HG03064 (cell line): ENCODE results near the gene SAV1.

ENCODE experiments used
- ATAC-seq: cut with Tn5 transposase; IDR thresholded peaks from one replicate; pipeline ENCODE4 v1.9.1; 2021; ENCODE audit warnings: low read depth; ENCODE audit not compliant: unreplicated experiment

Gene SAV1

DNA sequence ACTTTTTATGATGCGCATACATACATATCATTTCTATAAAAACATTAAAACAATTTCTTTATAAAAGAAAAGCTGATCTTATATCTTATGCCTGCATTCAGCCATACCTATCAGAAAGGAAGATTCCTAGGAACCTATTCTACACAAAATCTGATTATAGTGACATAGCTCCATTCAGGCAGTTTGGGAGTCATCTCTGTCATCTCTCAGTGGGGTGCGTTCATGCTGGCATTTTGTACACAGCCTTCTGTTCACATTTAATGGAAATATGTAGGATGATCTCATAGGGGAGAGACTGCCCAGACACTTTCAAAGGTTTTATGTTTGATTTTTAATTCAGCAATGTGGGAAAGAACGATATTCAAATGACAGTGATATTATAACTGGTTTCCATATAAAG lies 55.3 kb downstream of the SAV1 start:
- no peak for ATAC-seq

DNA sequence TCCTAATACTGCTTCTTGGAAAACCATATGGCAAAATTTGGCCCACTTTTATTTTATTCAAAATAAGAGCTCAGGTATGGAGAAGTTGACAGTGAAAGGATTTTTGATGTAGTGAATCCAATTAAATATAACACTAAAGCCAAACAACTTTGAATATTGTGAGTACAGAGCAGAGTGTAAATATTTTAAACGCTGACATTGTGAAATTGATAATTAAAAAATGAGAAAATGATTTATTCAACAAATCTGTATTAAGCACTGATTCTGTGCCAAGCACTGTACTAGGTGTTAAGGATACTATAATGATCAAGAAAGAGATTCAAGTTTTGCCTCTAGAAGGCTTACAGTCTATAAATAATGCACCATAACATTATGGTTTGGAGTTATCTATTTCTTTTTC lies 57.6 kb downstream of the SAV1 start:
- no peak for ATAC-seq

DNA sequence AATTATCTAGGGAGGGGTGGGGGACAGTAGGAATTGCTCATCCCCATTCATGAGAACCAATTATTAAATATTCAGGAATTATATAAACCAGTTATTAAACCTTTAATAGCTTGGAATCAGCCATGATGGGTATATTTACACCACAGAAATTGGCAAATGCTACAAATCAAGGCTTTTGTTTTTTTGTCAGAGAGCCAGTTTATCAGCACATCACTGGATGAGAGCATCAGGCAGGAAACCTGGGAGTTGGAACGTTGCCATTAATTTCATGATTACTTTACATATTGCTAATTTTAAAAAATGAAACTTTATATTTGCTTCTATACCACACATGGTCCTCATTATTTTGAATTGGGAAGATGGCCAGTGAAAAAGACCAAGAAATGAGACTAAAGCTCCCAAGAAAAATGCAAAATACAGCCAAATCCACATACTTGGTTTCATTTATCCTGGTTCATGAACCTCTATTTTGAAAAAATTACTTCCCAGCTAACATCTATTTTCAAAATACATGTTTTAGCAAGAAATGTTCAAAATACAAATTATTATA lies 59.7 kb downstream of the SAV1 start:
- ATAC-seq = no peak

DNA sequence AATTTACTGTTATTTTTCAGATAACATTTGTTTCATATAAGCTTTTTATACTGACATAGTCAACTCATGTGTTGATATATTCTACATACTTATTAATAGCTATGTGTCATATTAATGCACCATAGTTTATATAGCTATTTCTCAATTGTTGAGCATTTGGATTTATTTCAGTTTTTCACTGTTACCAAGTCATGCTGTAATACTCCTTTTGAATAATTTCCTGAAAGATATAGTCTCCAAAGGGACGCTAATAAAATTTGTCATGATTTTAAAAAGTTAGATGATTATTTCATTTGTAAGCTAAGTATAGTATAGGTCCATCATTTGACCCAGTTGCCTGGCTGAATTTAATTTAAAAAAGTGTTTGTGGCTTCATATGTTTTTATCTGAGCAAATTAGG lies 60.3 kb downstream of the SAV1 start:
- ATAC-seq = no peak

DNA sequence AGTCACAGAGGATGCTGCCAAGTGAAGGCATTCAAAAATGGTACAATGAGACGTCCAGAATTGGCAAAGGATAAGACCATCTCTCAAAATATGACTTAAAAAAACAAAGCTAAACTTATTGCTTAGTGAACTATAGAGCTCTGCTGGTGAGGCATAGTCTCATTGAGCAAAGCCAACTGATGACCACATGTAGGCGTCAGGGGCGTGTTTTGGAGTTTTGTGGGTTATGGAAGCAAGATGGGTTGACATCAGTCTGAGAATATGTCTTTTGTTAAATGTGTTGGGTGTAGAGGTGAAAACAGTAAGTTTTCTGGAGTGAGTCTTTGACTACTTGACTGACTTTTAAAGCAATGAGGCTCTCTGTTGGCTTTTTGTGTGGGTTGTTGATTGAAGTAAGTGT lies 60.9 kb downstream of the SAV1 start:
- ATAC-seq = no peak

DNA sequence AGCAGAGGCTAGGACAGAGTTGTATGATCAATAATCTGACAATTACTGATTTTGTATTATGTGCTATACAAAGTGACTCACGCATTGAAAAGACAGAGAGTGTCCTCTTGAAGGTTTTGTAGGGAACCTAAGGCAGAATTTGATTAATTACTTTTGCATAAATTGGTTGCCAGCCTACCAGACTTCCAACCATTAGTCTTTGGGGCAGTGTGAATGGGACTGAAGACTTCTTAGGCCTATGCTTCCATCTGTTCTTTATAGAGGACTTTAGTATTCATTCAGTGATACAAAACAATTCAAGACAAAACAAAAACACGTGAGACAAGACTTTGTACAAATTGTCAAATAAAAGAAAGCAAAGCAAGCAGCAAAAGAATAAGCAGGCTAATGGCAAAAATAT lies 61.6 kb downstream of the SAV1 start:
- no peak for ATAC-seq

DNA sequence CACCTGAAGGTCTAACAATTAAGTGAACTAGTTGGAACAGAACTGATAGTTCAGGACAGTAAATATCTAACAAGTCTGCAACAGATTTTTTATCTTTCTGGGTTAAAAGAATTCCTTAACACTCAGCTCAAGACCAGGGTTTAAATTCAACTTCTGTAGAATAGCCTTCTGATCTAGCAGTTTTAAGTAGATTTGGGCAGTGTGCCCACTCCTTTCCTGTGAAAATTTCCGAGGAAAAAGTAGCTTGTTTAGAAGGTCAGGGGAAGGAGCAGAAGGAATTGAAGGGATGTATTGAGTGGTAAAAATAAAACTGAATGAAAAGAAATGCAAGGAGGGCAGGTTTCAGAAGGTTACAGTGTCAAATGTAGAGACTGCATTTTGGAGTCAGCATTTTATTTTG lies 62.3 kb downstream of the SAV1 start:
- no peak for ATAC-seq

DNA sequence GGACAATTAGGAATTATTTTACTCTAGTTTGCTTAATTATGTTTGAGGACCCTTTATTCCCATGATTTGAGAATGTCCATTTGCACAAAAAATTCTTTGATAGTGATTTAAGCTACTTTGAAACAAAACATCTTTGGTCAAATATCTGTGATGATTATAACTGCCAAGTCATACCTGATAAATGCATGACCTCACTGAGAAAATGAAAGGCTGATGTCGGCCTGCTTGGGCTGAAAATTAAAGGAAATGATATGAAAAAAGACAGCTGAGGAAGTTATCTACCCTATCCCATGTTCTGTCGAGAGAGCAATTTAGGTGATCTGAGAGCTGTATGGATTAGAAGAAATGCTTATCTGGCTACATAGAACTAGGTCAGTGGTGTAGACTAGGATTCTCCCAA lies 64.5 kb downstream of the SAV1 start:
- ATAC-seq = no peak

DNA sequence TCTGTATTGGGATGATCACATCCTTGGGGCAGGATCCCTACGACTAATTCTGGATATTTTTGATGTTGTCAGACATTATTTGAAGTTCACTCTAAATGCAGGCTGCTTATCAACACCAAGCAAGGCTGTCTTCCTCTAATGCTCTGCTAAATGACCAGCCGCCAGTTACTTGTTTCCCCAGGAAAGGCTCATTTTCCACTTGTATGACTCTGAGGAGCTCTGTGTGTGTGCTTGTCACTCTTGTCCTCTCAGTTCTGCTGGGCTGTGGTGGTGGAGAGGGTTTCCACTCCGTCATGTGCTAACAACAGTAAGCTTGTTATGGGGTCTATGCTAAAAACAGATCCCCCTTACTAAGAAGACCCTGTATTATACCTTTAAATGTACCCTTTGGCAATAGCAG lies 66.1 kb downstream of the SAV1 start:
- ATAC-seq = no peak

DNA sequence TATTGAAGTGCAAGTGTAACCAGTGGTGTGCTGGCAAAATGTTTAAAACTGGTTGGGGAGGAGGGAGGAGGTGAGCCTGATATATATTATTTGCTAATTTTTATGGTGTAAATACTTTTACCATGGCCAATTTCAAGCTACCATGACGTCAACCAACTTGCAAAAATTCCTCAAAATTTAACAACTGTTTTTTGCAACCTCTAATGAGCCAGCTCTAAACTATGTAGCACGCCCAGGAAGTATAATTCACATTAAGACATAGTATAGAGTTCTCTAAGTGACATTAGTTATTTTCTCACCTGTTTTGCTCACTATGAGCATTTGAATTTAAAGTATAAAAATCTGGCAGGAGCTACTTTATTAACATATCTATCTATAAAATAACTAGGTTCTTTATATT lies 66.7 kb downstream of the SAV1 start:
- no peak for ATAC-seq

DNA sequence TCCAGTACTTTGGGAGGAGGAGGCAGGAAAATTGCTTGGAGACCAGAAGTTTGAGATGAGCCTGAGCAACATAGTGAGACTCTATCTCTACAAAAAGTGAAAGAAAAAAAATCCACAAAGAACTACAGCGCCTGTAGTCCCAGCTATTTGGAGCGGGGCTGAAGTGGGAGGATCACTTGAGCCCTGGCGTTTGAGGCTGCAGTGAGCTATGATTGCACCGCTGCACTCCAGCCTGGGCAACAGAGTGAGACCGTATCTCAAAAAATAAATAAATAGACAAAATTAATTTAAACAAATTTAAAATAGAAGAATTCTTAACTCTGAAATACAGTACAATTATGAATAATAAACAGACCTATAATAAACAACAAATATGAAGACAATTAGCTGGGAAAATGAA lies 67.3 kb downstream of the SAV1 start:
- ATAC-seq = no peak

DNA sequence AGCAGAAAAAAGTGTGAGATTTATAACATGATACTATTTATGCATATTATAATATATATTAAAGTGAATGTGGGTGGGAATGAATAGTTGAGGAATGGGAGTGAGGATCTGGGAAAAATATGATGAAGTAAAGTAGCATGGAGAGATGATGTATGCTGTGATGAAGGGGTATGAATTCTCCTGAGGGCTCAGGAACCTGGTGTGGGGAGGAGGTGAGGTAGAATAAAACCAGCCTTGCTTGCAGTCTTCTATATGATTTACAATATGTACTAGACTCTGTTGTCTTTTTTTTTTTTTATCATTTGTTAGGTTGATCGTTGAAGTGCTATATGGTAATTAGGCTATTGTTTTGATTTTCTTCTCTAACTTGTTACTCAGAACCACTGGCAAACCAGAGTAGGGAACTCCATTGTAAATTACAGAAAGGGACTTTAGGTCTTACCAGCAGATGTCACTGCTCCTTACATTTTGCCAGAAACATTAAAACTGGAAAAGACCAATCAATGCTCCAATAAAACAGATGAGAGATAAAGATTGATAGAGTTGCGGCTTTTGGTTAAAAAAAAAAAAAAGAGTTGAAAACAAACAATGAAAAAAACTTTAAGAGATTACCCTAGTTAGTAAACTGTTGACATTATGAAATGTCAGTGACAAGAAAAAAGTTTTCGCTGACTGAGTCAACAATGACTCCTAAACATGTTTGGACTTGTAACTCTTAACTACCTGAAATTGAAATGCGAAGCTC lies 68.2 kb downstream of the SAV1 start:
- no peak for ATAC-seq

DNA sequence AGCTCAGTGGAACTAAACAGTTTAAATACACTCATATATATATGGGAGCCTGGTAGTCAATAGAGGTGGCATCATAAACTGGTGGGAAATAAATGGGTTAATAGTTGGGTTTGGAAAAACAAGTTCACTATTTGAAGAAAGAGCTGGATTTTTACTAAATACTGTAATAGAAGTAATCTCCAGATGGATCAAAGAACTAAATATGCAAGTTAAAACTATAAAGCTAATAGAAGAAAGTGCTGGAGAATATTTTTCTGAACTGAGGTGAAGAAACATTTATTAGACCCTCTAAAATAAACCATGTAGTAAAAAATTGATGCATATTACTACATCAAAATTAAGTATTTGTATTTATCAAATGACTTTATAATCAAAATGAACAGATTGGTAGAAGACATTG lies 69.3 kb downstream of the SAV1 start:
- no peak for ATAC-seq

DNA sequence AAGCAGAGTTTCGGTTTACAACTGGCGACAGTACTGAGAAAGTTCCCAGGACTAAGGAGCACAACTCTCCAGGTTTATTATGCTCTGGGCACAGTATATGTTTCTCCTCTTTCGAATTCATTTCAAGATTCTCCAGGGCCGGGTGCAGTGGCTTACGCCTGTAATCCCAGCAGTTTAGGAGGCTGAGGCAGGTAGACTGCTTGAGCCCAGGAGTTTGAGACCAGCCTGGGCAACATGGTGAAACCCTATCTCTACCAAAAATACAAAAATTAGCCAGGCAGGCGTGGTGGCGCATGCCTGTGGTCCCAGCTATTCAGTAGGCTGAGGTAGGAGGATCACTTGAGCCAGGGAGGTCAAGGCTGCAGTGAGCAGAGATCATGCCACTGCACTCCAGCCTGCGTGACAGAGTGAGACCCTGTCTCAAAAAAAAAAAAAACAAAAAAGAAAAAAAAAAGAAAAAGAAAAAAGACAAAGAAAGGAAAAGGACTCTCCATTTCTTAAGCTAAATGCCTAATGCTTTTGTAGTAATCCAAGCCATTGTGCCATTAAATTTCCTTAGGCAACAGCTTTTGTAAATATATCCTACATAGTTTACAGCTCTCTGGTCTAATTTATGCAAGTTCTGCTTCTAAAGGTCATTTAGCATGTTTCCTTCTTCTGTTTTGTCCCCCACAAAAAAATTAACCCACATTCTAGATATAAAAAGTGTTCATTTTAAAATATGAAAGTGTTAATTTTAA lies 73.4 kb downstream of the SAV1 start:
- ATAC-seq = no peak

DNA sequence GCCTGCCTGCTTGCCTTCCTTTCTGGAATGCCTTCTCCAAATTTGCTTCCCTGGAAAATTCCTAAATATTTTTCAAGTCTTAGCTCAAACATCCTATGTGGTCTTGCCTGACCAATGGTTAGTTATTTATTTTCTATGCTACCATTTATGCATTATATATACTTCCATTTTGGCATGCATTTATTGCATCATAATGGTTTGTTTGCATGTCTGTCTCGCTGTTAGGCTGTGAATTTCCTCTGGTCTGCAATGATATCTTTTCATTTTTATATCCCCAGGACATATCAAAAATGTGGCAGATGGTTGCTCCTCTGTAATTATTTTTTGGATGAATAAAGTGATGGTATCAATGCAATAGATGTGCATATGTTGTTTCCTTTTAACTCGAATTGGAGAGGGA lies 77.6 kb downstream of the SAV1 start:
- no peak for ATAC-seq
